GM21825 (cell line): ENCODE data around the gene KIF17.
"Not testable (repeated sequence)": the region's sequence is repeated elsewhere in the genome, so short reads cannot be mapped to it uniquely, and the experiment has no call there.

Experiments
- ATAC-seq: cut with Tn5 transposase; IDR thresholded peaks from one replicate; pipeline ENCODE4 v1.9.1; 2021; ENCODE audit warnings: mild to moderate bottlenecking, moderate library complexity; ENCODE audit not compliant: unreplicated experiment

The KIF17 gene

DNA sequence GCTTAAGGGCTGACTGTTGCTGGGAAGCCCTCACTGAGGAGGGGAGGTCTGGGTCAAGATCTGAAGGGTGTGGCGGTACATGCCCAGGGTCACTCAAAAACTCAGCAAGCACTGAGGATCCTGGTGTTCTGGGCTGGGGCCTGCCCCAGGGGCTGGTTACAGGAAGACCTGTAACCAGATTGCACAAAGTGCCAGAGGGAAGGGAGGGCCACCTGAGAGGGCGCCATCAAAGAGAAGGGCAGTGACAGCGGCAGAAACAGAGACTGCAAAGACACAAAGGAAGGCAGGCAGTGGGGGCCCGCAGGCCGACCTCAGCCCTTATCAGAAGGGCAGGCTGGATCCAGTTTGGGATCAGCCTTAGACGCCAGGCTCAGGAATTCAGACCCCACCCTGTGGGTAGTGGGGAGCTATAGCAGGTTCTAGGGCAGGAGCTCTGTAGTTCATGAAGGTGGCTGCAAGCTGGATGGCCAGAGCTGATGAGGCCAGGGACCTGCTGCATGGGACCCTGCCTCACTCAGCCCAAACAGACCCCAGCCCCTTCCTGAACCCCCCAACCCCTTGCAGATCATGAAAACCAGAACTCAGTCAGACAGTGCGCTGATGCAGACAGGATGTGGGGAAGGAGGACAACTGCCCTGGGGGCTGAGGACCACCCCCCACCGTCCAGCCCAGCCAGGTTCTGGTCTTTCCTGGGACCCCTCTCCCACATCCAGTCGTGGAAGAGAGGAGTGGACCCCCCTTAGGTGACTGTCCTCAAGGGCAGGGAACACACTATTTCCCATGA is 10.8 kb upstream of the KIF17 start:
- ATAC-seq: no peak

DNA sequence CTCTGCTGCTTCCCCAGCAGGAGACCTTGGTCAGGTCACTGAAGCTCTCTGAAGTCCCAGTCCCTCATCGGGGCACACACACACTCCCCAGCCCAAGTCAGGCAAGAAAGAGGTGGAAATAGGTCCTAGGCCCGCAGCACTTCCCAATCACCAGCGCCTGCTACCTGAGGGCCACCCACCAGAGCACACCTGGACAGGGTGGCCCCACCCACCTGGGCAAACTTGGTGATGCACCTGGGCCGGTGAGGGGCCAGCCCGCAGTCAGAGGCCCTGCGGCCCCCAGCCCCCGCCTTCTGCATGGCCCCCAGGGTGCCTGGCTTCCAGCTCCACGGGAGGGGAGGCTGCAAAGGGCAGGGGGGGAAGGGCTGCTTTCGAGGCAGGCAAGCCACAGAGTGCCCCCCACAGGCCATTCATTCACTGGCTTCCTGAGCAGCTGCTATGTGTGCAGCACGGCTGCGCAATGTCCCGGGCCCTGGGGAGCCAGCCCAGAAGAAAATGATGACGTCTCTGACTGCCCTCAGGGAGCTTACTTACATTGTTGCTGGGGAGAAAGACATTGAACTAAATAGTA is 10.0 kb upstream of the KIF17 start:
- no peak for ATAC-seq

DNA sequence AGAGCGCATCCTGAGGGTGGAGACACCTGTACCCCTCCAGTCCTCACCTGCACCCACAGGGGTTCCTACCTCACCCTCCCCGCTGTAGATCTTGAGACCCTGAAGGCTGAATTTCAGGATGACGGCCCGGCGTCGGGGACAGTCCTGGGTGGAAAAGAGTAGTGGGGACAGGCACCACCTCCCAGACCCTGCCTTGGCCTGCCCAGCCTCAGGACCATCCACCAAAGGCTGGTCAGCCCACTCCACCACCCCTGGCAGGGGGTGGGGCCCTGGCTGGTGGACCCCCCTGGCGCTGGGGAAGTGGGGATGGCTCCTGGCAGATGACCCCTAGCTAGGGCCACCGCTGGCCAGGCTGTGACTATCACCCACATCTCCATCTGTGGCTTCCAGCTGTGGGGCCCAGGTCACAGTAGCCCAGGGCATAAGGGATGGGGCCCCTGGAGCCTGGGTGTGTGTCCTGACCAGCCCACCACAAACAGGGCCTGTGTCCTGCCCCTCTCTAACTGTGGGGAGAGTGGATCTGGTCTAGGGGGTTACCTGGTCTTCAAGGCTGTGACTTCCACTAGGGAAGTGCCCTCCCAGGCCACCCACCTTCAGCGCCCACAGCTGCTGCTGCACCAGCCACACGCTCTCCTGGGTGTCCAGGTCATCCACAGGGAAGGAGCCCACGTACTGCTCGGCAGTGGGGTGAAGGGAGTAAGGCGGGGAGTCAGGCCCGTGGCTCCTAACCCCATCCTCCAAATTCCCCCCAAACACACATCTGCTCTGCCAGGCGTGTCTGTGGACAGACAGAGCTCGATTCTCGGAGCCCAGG is 9.3 kb upstream of the KIF17 start:
- ATAC-seq: no peak

DNA sequence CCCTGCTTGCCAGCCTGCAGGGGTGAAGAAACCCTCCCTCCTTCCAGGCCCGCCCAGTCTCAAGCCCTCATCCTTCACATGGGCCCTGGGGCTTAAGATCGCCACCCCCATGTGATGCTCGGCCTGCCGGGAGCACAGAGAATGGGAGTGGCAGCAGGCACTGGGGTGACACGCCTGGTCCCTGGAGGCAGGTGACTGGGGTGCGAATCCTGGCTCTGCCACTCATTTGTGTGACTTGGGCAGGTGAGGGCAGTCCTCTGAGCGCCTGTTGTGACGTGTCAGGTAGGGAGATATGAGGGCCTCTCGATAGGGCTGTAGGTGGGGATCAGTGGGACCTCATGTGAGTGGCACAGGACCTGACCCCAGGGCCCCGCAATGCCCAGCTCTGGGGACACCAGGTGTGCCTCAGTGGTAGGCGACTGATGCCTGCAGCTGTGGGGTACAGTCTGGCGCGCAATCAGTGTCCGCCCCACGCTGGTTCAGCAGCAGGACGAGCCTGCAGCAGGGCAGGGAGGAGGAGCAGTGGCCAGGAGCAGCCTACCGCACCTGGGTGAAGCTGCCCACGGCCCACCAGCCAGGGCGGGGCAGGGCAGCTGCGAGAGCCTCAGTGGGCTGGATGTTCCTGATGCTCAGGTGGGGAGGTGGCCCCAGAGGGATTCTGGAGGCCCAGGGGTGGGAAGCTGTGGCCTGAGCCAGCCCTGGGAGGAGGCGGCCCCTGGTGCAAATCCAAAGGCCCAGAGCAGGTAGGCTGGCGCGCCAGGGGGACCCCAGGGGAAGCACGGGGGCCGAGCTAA is 8.5 kb upstream of the KIF17 start:
- no peak for ATAC-seq

DNA sequence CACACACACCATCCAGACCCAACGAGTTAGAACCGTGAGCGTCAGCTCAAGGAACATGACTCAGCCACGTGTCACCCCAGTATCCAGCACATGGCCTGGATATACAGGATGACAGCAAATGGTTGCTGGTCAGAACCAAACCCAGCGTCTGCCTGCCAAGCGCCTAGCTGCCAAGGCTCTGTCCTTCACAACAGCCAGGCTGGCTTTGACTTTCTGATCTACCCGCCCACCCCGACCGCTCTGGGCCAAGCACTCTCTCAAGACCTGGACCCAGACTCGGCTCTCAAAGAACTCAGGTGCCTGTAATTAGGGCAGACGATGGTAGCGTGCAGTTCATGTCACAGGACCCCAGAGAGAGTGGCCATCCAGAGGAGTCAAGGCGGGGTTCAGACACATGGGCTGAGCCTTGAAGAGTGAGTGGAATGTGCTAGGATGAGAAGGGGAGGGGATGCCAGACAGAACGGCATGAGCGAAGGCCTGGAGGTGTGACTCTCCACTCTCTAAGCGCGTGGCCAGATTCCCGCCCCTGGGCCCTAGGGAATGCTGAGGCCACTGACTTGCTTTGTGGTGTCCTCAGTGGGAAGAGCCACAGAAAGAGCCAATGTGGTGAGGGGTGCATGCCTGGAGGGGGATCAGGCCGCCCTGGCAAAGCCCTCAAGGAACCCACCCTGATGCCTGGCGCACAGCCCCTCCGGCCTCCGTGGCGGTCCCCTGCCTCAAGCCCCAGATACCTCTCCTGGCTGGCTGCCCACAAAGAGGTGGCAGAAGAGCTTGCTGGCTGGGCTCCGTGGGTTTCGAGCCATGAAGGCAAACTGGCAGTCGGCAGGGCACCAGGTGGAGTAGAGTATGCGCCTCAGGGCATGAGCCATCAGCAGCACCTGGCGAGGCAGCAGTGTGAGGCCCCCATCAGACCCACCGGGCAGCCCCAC is 7.6 kb upstream of the KIF17 start:
- no peak for ATAC-seq

DNA sequence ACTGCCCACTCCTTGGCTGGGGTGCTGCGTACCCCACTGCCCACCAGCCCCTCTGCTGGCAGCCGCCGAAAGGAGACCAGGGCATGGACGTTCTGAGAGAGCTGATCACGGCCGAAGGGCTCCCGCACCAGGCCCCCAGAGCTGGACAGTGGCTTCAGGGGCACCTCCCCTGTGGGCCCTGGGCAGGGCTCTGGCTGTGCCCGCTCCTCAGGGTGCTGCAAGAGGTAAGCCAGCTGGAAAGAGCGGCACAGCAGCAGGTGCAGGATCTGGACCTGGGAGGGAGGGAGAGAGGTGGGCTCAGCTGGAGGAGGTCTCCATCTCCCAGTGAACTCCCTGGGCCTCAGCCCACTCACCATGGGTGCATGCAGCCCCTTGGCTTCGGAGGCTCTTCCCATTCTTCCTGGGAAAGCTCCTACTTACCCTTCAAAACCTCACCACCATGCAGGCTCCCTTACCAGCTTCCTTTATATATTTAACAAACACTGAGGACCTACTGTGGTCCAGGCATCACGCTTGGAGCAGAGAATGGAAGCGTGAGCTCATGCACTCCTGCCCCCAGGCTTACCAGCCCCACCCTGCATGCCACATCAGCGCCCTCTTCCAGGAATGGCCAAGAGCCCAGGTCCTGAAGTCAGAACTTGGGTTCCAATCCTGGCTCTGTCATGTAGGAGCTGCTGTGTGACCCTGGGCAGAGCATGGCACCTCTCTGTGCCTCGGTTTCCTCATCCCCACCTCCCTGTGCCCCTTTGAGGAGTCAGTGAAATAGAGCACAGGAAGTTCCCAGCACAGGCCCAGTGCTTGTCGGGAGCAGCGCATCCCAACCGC is 6.8 kb upstream of the KIF17 start:
- no peak for ATAC-seq

DNA sequence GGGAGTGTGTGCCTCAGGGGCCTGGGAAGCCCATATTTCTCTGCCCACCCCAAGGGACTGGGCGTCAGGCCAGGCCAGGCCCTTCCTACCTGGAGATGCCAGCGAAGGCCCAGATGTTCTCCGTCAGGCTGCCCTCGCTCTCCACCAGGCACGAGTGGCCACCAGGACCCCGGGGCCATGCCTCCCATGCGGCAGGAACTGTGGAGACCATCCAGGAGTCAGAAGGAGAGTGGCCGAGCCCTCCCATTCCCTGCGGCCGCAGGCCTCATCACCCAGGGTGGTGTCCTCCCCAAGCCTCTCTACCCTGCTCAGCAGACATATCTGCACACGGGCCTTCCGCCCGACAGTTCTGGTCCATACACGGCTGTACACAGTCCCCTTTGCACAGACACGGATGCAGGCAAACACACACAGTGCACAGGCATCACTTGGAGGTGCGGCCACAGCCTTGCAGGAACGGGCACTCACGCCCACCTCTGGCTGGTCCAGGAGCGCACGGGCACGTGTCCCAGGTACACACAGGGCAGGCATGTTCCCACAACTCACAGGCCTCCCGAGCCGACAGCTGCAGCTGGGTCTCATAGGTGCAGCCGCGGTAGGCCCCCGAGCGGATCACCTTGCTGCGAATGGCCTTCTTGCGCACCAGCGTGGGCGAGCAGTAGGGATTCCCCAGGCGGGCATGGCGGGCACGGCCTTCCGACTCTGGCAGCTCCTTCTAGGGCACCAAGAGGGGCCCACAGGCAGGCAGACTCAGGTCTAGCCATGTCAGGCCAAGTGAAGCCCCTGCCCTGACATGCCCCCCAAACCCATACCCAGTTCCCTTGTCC is 5.9 kb upstream of the KIF17 start:
- no peak for ATAC-seq

DNA sequence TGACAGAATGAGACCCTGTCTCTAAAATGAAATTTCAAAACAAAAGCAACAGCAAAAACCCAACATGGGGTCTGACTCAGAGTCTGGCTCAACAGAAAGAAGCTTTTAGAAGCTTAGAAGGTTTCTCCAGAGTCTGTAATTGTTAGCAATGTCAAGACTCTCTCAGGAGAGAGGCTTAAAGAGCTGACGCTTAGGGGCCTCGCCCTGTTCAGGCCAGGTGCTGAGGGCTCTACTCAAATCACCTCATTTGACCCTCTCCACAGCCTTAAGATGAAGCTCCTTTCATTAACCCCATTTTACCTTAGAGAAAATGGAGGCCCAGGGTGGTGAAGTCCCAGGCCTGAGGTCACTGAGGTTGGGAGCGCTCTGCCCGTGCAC is 5.3 kb upstream of the KIF17 start:
- ATAC-seq: no peak

DNA sequence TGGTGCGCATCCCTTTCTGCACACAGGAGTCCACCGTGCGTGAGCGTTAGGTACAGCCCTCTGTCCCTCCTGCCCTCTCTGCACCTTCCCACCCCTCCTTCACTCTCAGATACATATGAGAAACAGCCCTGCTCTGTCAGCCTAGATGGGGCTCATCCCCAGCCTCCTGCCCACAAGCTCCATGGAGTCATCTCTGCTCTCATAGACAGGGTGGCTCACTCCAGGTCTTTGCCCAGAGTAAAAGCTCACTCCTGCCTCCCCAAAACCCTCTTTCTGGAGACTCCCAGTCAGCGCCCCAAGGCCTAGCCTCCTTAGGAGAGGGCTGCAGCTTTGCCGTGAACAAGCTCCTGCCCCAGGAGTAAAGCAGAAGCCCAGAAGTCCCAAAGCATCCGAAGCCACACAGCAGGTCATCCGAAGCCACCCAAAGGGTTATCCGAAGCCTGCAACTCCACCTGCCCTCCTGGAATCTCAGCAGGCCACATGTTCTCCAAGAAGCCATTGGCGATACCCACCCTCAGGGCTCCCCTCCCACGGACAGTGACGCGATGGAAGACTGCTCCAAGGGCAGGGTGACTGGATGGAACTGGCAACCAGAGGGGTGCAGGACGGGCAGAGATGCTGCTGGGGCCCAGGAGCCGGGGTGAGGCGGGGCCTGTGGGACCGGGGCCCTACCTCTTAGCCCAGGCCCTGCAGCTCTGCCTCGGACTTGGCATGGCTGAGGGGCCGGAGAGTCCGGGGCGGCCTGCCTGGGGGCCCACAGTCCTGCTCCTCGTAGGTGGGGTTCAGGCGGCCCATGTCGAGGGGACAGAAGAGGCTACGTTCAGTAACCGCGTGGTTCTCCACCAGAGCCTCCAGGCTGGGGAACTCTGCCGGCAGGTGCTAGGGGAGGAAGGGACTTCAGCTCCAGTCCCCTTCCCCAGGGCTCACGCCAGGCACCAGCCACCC is 3.6 kb upstream of the KIF17 start:
- no peak for ATAC-seq

DNA sequence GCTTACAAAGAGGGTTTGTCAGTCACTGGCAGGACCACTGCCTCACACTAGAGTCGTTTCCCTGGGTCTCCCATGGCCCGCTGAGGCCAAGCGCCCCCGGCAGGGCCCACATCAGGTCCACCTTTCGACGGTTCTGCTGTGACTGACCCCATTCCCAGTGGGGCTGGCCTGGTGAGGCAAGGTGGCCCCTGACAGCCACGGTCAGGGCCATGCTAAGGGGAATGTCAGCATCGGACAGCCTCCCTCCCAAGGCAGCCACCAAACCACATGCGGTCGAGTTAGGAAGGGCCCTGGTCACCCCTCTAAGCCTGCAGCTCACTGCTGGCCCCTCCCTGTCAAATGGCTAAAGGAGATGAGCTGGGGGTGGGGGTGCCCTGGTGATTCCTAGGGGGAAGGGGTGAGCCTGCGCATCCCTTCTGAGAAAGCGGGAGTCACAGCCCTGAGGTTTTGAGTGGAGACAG is 2.9 kb upstream of the KIF17 start:
- no peak for ATAC-seq

DNA sequence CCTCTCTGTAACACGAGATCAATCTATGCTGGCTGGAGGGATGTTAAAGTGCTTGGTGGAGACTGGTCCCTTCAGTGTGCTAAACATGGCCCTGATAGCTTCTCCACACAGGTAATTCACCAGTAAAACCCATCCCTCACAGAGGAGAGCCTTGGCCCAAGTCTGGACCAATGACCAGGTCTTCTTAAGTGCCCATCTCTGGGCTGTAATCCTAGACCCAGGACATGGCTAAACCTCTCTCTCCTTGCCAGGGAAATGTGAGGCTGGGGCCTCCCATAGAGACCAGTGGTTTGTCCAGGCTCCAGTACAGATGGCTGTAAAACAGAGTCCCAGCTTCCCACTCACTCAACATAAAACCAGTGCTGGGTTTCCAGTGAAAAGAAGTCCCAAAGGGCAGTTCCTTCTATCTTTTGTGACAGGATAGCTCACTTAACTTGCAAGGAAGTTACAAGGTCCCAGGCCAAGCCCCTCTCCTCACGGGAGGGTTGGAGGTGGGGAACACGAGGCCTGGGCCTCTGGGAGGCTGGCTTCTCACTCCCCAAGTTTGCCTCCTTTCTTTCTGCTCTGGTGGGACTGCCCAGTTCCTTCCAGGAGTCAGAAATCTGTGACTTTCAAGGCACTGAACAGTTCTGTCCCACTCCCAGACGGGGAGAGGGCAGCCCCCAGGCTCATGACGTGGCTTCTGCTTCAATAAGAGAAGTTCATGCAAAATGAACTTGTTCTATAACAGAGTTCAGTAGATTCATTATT is 2.2 kb upstream of the KIF17 start:
- no peak for ATAC-seq

DNA sequence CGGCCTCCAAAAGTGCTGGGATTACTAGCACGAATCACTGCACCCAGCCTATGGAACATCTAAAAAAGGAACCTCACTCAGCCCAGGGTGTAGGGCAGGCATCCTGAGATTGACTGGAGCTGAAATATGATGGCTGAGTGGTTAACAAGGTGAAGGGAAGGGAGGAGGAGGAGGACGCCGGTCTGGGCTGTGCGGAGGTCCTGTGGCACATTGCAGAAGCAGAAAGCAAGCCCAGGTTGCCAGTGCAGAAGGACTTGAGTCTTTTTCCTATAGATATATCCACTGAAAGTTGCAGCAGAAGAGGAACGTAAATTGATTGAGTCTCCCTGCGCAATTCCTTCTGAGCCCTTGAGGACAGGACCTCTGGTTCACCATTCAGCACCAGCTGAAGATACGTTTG is 1.5 kb upstream of the KIF17 start:
- no peak for ATAC-seq

DNA sequence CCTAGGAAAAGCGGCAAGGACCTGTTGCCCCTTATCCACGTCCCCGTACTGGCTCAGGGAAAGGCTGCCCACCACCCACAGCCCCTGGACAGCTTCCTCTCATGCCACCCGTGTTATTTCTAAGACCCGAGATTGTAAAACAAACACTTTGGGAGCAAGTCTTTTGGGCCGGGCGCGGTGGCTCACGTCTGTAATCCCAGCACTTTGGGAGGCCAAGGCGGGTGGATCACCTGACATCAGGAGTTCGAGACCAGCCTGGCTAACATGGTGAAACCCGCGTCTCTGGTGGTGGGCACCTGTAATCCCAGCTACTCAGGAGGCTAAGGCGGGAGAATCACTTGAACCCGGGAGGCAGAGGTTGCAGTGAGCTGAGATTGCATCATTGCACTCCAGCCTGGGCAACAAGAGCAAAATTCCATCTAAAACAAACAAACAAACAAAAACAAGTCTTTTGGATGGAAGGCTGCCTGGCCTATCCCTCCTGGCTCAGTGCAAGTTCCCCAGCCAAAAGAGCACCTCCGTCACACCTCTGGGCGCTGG is 606 bp upstream of the KIF17 start:
- not testable (repeated sequence) for ATAC-seq

DNA sequence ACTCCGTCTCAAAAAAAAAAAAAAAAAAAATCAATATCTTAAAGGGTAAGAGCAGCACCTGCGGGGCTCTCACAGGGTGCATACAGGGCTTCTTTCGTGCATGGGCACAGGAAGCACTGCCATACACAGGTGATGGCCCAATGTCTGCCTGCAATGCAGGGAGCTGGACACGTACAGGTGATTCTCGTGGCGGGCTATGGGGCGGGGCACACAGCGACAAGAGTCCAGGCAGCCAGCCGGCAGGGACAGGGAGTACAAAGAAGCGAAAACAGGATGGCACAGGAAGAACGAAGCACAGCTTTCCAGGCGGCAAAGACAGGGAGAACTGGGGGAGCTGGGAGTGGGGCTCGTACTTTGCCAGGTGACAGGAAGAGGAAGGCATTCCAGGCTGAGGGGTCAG is 1.6 kb downstream of the KIF17 start:
- no peak for ATAC-seq

DNA sequence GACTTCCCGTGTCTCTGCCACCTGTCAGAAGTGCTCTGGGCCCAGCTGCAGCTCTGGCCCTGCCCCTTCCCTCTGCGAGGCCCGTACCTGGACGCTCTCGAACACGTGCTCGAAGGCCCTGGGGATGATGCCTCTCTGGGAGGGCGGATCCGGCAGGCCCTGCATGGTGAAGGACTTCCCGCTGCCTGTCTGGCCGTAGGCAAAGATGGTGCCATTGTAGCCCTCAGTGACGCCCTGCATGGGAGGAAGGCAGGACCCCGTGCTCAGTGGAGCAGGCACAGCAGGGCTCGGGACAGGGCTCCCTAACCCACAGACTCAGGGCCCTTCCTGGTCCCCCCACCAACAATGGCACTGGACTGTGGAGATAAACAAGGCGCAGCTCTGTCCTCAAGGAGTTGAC is 2.4 kb downstream of the KIF17 start:
- ATAC-seq: no peak

DNA sequence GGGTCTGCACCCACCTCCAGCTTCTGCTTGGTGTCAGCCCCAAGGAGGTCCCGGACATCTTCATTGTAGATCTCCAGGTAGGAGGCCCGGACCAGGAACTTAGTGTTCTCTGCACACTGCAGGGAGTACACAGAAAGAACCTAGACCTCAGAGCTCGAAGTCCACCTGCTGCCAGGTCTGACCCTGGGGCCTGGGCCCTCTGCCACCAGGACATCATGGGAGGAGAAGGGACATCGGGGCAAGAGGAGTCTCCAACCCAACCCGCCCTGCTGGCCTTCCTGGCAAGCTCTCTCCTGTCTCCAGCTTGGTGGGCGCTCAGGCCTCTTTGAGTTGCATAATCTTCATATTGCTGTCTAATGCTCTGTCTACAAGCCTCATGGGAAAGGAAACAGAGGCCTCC is 4.4 kb downstream of the KIF17 start:
- ATAC-seq: no peak
